ENCODE data around the gene SDC1.
A peak's percentile ranks its signal among the peaks of the same experiment; 100 is the strongest.

Gene SDC1

DNA sequence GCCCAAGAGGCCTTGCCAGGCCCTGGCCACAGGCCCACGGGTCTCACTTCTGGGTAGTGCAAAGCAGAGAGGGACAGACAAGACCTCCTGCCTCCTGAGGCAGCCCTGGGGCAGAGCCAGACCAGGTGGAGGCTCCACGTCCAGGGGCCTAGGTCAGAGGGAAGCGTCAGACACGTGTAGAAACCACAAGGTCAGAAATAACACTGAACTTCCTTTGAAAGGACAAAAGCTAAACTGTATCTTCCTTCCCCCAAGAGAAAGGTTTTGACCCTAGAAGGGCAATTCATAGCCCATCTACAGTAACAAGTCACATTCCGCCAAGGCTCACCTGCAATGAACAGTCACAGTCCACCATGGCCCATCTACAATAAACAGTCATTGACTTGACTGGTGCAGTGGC lies 17.9 kb downstream of the SDC1 start:
- Mint-ChIP-seq H3K4me3 (peak overlapping the region; percentile 28), H3K4me1 (peaks cover 53% of the 10 kb centered on the region)
- TF ChIP-seq, protein P1, sequence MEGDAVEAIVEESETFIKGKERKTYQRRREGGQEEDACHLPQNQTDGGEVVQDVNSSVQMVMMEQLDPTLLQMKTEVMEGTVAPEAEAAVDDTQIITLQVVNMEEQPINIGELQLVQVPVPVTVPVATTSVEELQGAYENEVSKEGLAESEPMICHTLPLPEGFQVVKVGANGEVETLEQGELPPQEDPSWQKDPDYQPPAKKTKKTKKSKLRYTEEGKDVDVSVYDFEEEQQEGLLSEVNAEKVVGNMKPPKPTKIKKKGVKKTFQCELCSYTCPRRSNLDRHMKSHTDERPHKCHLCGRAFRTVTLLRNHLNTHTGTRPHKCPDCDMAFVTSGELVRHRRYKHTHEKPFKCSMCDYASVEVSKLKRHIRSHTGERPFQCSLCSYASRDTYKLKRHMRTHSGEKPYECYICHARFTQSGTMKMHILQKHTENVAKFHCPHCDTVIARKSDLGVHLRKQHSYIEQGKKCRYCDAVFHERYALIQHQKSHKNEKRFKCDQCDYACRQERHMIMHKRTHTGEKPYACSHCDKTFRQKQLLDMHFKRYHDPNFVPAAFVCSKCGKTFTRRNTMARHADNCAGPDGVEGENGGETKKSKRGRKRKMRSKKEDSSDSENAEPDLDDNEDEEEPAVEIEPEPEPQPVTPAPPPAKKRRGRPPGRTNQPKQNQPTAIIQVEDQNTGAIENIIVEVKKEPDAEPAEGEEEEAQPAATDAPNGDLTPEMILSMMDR (IDR thresholded peaks at IDR 0.05) = no peak

DNA sequence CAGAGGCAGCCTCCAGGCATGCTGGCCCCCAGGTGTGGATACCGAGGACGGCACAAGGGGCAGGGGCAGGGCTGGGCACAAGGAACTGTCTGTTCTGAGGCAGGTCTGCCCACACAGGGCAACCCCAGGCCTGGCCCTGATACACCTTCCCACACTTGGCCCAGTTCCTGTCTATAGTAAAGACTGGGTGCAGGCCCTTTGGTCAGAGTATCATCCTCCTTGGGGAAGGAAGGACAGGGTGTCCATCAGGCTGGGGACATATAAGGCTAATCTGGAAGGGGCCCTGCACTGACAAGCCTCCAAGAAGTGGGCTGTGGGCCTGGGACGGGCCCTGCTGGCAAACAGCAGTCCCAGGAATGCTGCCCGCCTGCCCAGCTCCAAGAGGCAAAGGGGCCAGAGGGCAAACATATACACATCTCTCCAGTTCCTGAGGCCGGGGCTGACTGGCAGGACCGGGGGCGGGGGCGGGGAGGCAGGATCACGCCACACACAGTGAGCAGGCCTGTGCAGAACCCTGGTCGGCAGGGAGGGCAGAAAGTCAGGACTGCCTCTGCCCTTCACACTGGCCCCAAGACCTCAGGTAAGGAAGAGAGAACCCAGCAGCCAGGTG lies 18.9 kb downstream of the SDC1 start:
- no peak for DNase-seq
- Mint-ChIP-seq H3K9me3 (peaks cover 4% of the 10 kb centered on the region), H3K27ac (peak overlapping the region; percentile 87), H3K4me1 (peaks cover 48% of the 10 kb centered on the region), H3K27me3 (ENCODE audit: low read depth, poor library complexity) (peaks cover 6% of the 10 kb centered on the region), H3K36me3 (ENCODE audit: low read depth) (peaks cover 31% of the 10 kb centered on the region), H3K4me3 (no peak overlapping the region)
- TF ChIP-seq, protein P1 (IDR thresholded peaks at IDR 0.05) = no peak

More for the DNA sequence above, 17.9 kb downstream of the SDC1 start:
- DNase-seq = no peak
- Mint-ChIP-seq H3K9me3 (peaks cover 3% of the 10 kb centered on the region), H3K36me3 (ENCODE audit: low read depth) (peaks cover 21% of the 10 kb centered on the region), H3K27me3 (ENCODE audit: low read depth, poor library complexity) (peaks cover 6% of the 10 kb centered on the region), H3K27ac (peak overlapping the region; percentile 89)

DNA sequence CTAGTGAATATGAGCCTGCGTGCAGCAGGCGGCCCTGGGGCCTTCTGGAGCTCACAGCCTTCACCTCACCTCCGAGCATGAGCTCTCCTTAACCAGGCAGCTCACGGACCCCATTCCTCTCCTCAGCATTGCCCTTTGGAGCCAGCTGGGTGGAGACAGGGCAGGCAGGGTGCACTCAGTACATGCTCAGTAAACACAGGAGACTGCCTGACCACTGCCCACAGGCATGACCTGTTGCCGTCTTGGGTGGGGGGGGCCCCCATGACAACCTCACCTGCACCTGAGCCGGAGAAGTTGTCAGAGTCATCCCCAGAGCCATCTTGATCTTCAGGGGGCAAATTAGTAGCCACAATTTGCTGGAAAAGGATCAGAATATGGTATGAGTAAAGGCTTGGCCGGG lies 19.9 kb downstream of the SDC1 start:
- H3K9me3 Mint-ChIP-seq = peaks cover 4% of the 10 kb centered on the region
- no peak overlapping the region for H3K4me3 Mint-ChIP-seq
- H3K36me3 Mint-ChIP-seq (ENCODE audit: low read depth) = peaks cover 41% of the 10 kb centered on the region
- H3K27ac Mint-ChIP-seq = no peak overlapping the region
- TF ChIP-seq, protein P1 (IDR thresholded peaks at IDR 0.05) = no peak
- H3K27me3 Mint-ChIP-seq (ENCODE audit: low read depth, poor library complexity) = peaks cover 4% of the 10 kb centered on the region
- H3K4me1 Mint-ChIP-seq = peaks cover 49% of the 10 kb centered on the region
- DNase-seq = no peak

DNA sequence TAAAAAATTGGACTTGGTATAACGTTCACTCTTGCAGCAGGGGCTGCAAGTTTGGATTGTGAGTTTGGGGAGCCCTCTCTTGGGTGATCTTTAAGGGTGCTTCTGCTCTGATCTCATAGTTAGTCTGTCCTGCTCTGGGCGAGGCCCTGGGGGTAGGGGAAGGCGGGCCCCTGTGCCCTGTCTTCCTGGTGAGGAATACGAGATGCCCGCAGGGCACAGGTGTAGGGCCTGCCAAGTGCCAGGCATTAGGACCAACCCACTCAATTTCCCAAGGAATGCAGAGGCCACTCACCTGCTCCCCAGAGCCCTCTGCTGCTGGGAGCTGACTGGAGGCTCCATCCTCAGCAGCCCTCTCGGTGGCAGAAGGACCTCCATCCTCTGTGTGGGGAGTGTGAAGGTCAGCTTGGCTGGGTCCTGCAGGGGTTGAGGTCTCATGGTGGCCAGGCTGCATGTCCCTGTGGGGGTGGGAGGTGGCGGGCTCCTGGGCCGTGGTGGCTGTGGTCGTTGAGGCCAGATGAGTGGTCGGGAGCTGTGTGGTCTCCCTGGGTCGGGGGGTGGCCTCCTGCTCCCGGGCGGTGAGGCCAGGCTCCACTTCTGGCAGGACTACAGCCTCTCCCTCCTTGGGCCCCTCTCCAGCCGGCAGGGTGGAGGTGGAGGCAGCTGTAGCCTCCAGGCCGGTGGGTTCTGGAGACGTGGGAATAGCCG lies 21.3 kb downstream of the SDC1 start:
- no peak overlapping the region for H3K27ac Mint-ChIP-seq
- H3K4me1 Mint-ChIP-seq = peaks cover 50% of the 10 kb centered on the region
- H3K4me3 Mint-ChIP-seq = no peak overlapping the region
- H3K36me3 Mint-ChIP-seq (ENCODE audit: low read depth) = peaks cover 41% of the 10 kb centered on the region
- H3K9me3 Mint-ChIP-seq = peaks cover 4% of the 10 kb centered on the region
- no peak for DNase-seq
- TF ChIP-seq, protein P1 (IDR thresholded peaks at IDR 0.05) = no peak
- H3K27me3 Mint-ChIP-seq (ENCODE audit: low read depth, poor library complexity) = peaks cover 2% of the 10 kb centered on the region

DNA sequence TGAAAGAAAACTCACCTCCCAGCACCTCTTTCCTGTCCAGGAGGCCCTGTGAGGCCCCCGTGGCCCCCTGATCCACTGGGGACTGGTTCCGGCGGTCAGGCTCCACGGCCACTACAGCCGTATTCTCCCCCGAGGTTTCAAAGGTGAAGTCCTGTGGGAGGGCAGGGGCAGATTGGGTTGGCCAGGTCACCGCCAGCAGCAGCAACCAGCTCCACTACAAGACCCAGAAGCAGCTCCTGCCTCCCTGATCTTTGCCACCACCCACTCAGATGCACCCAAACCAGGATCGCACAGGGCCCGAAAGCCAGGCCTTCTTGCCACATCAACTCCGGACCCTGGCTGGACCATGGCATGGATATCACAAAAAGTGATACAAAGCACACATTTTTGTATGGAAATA lies 21.9 kb downstream of the SDC1 start:
- Mint-ChIP-seq H3K27me3 (ENCODE audit: low read depth, poor library complexity) (no peaks in the 10 kb centered on the region), H3K4me1 (peaks cover 50% of the 10 kb centered on the region), H3K9me3 (peaks cover 4% of the 10 kb centered on the region), H3K36me3 (ENCODE audit: low read depth) (peaks cover 41% of the 10 kb centered on the region), H3K4me3 (no peak overlapping the region), H3K27ac (no peak overlapping the region)
- TF ChIP-seq, protein P1 (IDR thresholded peaks at IDR 0.05) = no peak
- no peak for DNase-seq

DNA sequence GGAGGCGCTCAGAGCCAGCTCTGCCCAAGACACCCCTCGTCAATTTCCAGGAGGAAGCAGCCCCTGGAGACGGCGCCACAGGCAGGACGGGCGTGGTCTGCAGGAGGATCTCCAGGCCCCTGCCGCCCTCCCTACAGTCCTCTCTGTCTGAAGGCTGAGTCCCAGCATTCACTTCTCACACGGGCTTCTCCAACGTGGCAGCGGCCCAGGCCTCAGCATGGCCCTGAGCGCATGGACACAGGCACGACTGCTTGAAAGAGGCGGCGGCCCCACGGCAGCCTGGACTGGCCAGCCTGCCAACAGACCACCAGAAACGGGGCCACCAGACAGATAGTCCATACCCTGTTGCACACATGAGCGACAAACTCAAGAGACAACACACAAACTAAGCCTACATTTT lies 23.3 kb downstream of the SDC1 start:
- Mint-ChIP-seq H3K4me1 (peaks cover 50% of the 10 kb centered on the region), H3K36me3 (ENCODE audit: low read depth) (peaks cover 41% of the 10 kb centered on the region), H3K9me3 (peaks cover 4% of the 10 kb centered on the region), H3K27me3 (ENCODE audit: low read depth, poor library complexity) (no peaks in the 10 kb centered on the region), H3K27ac (no peak overlapping the region), H3K4me3 (no peak overlapping the region)
- TF ChIP-seq, protein P1 (IDR thresholded peaks at IDR 0.05) = no peak
- no peak for DNase-seq
